Tibial nerve (tissue), 4 donors: Measurements from ENCODE around the gene PACSIN2. TPM values are rescaled to one million over a fixed set of nuclear protein-coding genes. Genes with fewer than 3 reads are reported as not detected.
A peak's percentile ranks its signal among the peaks of the same experiment; 100 is the strongest.
"Not testable (repeated sequence)": the region's sequence is repeated elsewhere in the genome, so short reads cannot be mapped to it uniquely, and the experiment has no call there.

Source experiments
- DNase-seq, 2 donors: peaks; one replicate each; pipeline ENCODE4 v3.0.0-alpha.2; 2019; ENCODE audit warnings: low spot score in 2 of 2
- H3K27ac ChIP-seq, 4 donors: fragments of 200-600 bp; sonication (generic) in 3 of 4; one replicate each; pipeline ENCODE4 v1.5.1; 2017 to 2019; ENCODE audit warnings: mild to moderate bottlenecking in 1 of 4
- H3K27me3 ChIP-seq, 2 donors: fragments of 200-600 bp; sonication (generic) in 1 of 2; one replicate each; pipeline versions ENCODE4 v1.5.1 to v1.6.0; 2017 to 2019
- H3K36me3 ChIP-seq, 3 donors: fragments of 200-600 bp; sonication (generic); one replicate each; pipeline ENCODE4 v1.5.1; 2018 to 2019
- H3K4me1 ChIP-seq, 4 donors: fragments of 200-600 bp; sonication (generic) in 3 of 4; one replicate each; pipeline ENCODE4 v1.5.1; 2017 to 2019
- H3K4me3 ChIP-seq, 4 donors: fragments of 200-600 bp; sonication (generic) in 3 of 4; one replicate each; pipeline ENCODE4 v1.5.1; 2017 to 2019; ENCODE audit warnings: mild to moderate bottlenecking in 1 of 4, moderate library complexity in 1 of 4
- H3K9me3 ChIP-seq, 4 donors: fragments of 200-600 bp; sonication (generic) in 3 of 4; one replicate each; pipeline ENCODE4 v1.5.1; 2017 to 2019
- CTCF ChIP-seq, 5 experiments: fragments of 200-600 bp in 3 of 5; fragments of 450-650 bp in 2 of 5; sonication (generic) in 3 of 5; IDR thresholded peaks; one replicate each; pipeline ENCODE4 v1.5.1; 2016 to 2019; ENCODE audit warnings: antibody characterized with exemption in 5 of 5, mild to moderate bottlenecking in 3 of 5, moderate library complexity in 2 of 5
- EP300 ChIP-seq, 2 donors: sonication (generic); formaldehyde crosslinking; IDR thresholded peaks; one replicate each; pipeline ENCODE4 v1.6.1; 2017; ENCODE audit warnings: antibody characterized with exemption in 2 of 2, mild to moderate bottlenecking in 1 of 2
- POLR2A ChIP-seq, 2 donors: fragments of 450-650 bp; IDR thresholded peaks; one replicate each; pipeline ENCODE4 v1.6.1; 2017; ENCODE audit warnings: antibody characterized with exemption in 2 of 2, mild to moderate bottlenecking in 2 of 2, moderate library complexity in 2 of 2
- WGBS, 2 donors: methylation state at CpG; one replicate each; pipeline ENCODE4 v1.1.5; 2018; 5-methylcytosine and 5-hydroxymethylcytosine counted together
- total RNA-seq, 4 donors: library from RNA; depleted of rRNA; stranded (reverse); fragments of >200 nt; gene quantifications; one replicate each; pipeline ENCODE4 v1.1.0, GENCODE V29; 2016

The PACSIN2 gene
- total RNA-seq, 4 donors from 2014 or later: 45.9 to 78.2 (median 59.0) TPM

DNA sequence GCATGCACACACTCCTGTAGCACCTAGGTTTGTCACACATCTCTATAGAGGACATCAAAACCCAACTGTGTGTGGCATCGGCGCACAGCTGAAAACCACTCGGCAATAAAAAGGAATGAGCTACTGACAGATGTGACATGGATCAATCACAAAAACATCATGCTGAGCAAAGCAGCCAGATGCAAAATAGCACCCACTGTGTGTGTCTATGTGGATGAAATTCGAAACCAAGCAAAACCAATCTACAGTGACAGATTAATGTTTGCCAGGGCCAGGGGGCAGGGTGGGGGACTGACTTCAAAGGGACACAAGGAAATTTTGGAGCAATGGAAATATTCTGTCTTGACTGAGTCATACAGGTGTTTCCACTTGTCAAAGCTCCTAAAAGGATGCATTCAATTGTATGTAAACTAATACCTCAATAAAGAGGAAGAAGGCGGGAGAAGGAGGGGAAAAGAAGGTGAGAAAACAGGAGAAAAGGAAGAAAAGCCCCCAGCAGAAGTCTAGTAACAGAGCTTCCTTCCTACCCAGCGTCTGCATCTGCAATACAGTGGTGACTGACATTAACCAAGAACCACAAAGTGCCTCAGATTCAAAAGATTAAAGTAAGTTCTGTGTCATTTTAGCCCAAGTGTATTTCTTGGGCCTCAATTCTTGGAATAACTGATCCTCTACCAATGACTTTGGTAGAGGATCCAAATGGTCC is 49.8 kb downstream of the PACSIN2 start:
- TF ChIP-seq CTCF (IDR thresholded peaks at IDR 0.05) (no peak), EP300 (IDR thresholded peaks at IDR 0.05) (no peak), POLR2A (IDR thresholded peaks at IDR 0.05) (no peak)
- no peaks in the 10 kb centered on the region for H3K27me3 ChIP-seq
- no peak overlapping the region for H3K4me3 ChIP-seq
- H3K4me1 ChIP-seq: peaks cover 0 to 36% (median 27%) of the 10 kb centered on the region in 4 donors
- no peaks in the 10 kb centered on the region for H3K9me3 ChIP-seq
- H3K27ac ChIP-seq: no peak overlapping the region
- 55 to 63% methylated on average over 6 of the region's 6 CpGs for WGBS, 2 donors
- DNase-seq: no peak
- H3K36me3 ChIP-seq: no peaks in the 10 kb centered on the region

- Histone ChIP-seq H3K27ac (peak overlapping the region in 2 of 4 donors; percentile 4 to 5), H3K4me3 (no peak overlapping the region), H3K27me3 (no peaks in the 10 kb centered on the region), H3K36me3 (no peaks in the 10 kb centered on the region), H3K4me1 (peaks cover 0 to 51% (median 41%) of the 10 kb centered on the region in 4 donors), H3K9me3 (no peaks in the 10 kb centered on the region)
- TF ChIP-seq CTCF (IDR thresholded peaks at IDR 0.05) (no peak), POLR2A (IDR thresholded peaks at IDR 0.05) (no peak), EP300 (IDR thresholded peaks at IDR 0.05) (no peak)
- 58 to 63% methylated on average over 9 of the region's 9 CpGs for WGBS, 2 donors
- DNase-seq: no peak
Observed at GRCh38 chr22:42963231-42963595, 51.7 kb downstream of the PACSIN2 start.

GRCh38 chr22:42962295-42963230 is 52.4 kb downstream of the PACSIN2 start:
- no peak overlapping the region for H3K4me3 ChIP-seq
- no peaks in the 10 kb centered on the region for H3K9me3 ChIP-seq
- H3K27me3 ChIP-seq: no peaks in the 10 kb centered on the region
- WGBS, 2 donors: 61 to 74% methylated on average over 8 of the region's 9 CpGs
- peak overlapping the region in 3 of 4 donors; percentile 42 to 51 (median 50) for H3K27ac ChIP-seq
- no peak for DNase-seq
- H3K4me1 ChIP-seq: peaks cover 0 to 57% (median 42%) of the 10 kb centered on the region in 4 donors
- TF ChIP-seq CTCF (IDR thresholded peaks at IDR 0.05): no peak
- no peak for TF ChIP-seq EP300 (IDR thresholded peaks at IDR 0.05)
- no peak for TF ChIP-seq POLR2A (IDR thresholded peaks at IDR 0.05)
- H3K36me3 ChIP-seq: no peaks in the 10 kb centered on the region

GRCh38 chr22:42961810-42962209 is 53.1 kb downstream of the PACSIN2 start:
- H3K27me3 ChIP-seq: no peaks in the 10 kb centered on the region
- H3K4me3 ChIP-seq: no peak overlapping the region
- no peaks in the 10 kb centered on the region for H3K9me3 ChIP-seq
- H3K27ac ChIP-seq: peak overlapping the region in 2 of 4 donors; percentile 50 to 51
- peaks cover 0 to 65% (median 46%) of the 10 kb centered on the region in 4 donors for H3K4me1 ChIP-seq
- H3K36me3 ChIP-seq: no peaks in the 10 kb centered on the region
- WGBS, 2 donors: 76 to 77% methylated on average over 6 of the region's 6 CpGs
- TF ChIP-seq CTCF (IDR thresholded peaks at IDR 0.05) (no peak), EP300 (IDR thresholded peaks at IDR 0.05) (no peak), POLR2A (IDR thresholded peaks at IDR 0.05) (no peak)
- no peak for DNase-seq

- not testable (repeated sequence) for H3K4me3 ChIP-seq, H3K27me3 ChIP-seq, H3K36me3 ChIP-seq, DNase-seq, H3K9me3 ChIP-seq
- peaks cover 0 to 70% (median 48%) of the 10 kb centered on the region in 4 donors for H3K4me1 ChIP-seq
- 77 to 85% methylated on average over 3 of the region's 3 CpGs for WGBS, 2 donors
- peak overlapping the region in 2 of 4 donors; percentile 50 to 51 for H3K27ac ChIP-seq
Observed at GRCh38 chr22:42961400-42961690, 53.6 kb downstream of the PACSIN2 start.
